ENCODE data around the gene TTBK1.

TTBK1 gene

GRCh38 chr6:43307451-43308100 lies 64.3 kb downstream of the TTBK1 start:
- DNase-seq: no peak

GRCh38 chr6:43308101-43308989 lies 65.1 kb downstream of the TTBK1 start, which contains the start of gene CRIP3:
CRIP3 (minus strand) TSS chr6:43308826; CDS start chr6:43308792, 34 bp downstream.
- peak; percentile 7 for DNase-seq

GRCh38 chr6:43308990-43309477 lies 65.8 kb downstream of the TTBK1 start:
- DNase-seq: no peak

- DNase-seq: no peak
These were observed 66.9 kb downstream of the TTBK1 start for GRCh38 chr6:43310134-43310533.

- no peak for DNase-seq
These were observed 67.3 kb downstream of the TTBK1 start for GRCh38 chr6:43310624-43311023.

- DNase-seq: no peak
These were observed 68.4 kb downstream of the TTBK1 start for GRCh38 chr6:43311666-43312065.

- DNase-seq: no peak
These were observed 70.5 kb downstream of the TTBK1 start for GRCh38 chr6:43313813-43314212.

- no peak for DNase-seq
These were observed 74.7 kb downstream of the TTBK1 start for GRCh38 chr6:43318011-43318410.

- DNase-seq: no peak
These were observed 82.6 kb downstream of the TTBK1 start for GRCh38 chr6:43325876-43326275.

GRCh38 chr6:43328528-43328927 lies 85.2 kb downstream of the TTBK1 start:
- no peak for DNase-seq

GRCh38 chr6:43331470-43331869 lies 88.2 kb downstream of the TTBK1 start:
- DNase-seq: no peak

GRCh38 chr6:43331891-43332290 lies 88.6 kb downstream of the TTBK1 start:
- DNase-seq: no peak

- DNase-seq: peak; percentile 58
These were observed 91.3 kb downstream of the TTBK1 start for GRCh38 chr6:43334466-43335095.

- DNase-seq: no peak
These were observed 92.2 kb downstream of the TTBK1 start for GRCh38 chr6:43335469-43335868.

- DNase-seq: no peak
These were observed 93.1 kb downstream of the TTBK1 start for GRCh38 chr6:43336382-43336781.

All from DMS 273 treated with DMSO at 0.1 percent for 48 hours (cell line).